ENCODE results near the gene FCER2.
"Not testable (repeated sequence)": the region's sequence is repeated elsewhere in the genome, so short reads cannot be mapped to it uniquely, and the experiment has no call there.

Gene FCER2

GRCh38 chr19:7645163-7645562 lies 56.8 kb downstream of the FCER2 start:
- no peak for DNase-seq

- no peak for DNase-seq
Measured at GRCh38 chr19:7644550-7644877, 57.4 kb downstream of the FCER2 start.

GRCh38 chr19:7643629-7644549 lies 58.0 kb downstream of the FCER2 start:
- not testable (repeated sequence) for DNase-seq

GRCh38 chr19:7643031-7643415 lies 58.9 kb downstream of the FCER2 start:
- no peak for DNase-seq

- DNase-seq: no peak
Measured at GRCh38 chr19:7642295-7643030, 59.5 kb downstream of the FCER2 start.

GRCh38 chr19:7641290-7642276 lies 60.3 kb downstream of the FCER2 start:
- no peak for DNase-seq

GRCh38 chr19:7640803-7641202 lies 61.1 kb downstream of the FCER2 start:
- no peak for DNase-seq

- DNase-seq: no peak
Measured at GRCh38 chr19:7639863-7640348, 62.0 kb downstream of the FCER2 start.

GRCh38 chr19:7638802-7639465 lies 63.0 kb downstream of the FCER2 start:
- no peak for DNase-seq
